Testis (tissue), 2 donors: ENCODE results near the gene FPR1.

Experiments
- CTCF ChIP-seq, 3 experiments: fragments of 450-650 bp in 2 of 3; fragments of 200-600 bp in 1 of 3; sonication (generic) in 1 of 3; IDR thresholded peaks; one replicate each; pipeline ENCODE4 v1.5.1; 2016 to 2019; ENCODE audit warnings: antibody characterized with exemption in 3 of 3, mild to moderate bottlenecking in 2 of 3, moderate library complexity in 1 of 3
- POLR2A ChIP-seq: fragments of 450-650 bp; IDR thresholded peaks from one replicate; pipeline ENCODE4 v1.6.1; 2017; ENCODE audit warnings: antibody characterized with exemption, mild to moderate bottlenecking, moderate library complexity

- TF ChIP-seq CTCF (IDR thresholded peaks at IDR 0.05), result no peak
- TF ChIP-seq POLR2A, result no peak
Measured at GRCh38 chr19:51760697-51761356, 9.1 kb upstream of the FPR1 start, which contains the start of gene FPR2.
